Liver (tissue), 9 donors: ENCODE data around the gene PLP2. TPM values are rescaled to one million over a fixed set of nuclear protein-coding genes. Genes with fewer than 3 reads are reported as not detected.

Source experiments
- DNase-seq: peaks from one replicate; pipeline ENCODE4 v3.0.0-alpha.2; 2017; ENCODE audit warnings: low spot score
- H3K27ac ChIP-seq, 2 donors: one replicate each; pipeline ENCODE4 v1.7.0; 2013; ENCODE audit warnings: inconsistent platforms in 2 of 2, low read length in 2 of 2, control low read depth in 1 of 2, low read depth in 1 of 2, mild to moderate bottlenecking in 1 of 2
- H3K27me3 ChIP-seq, 4 donors: one replicate each; pipeline versions ENCODE4 v1.6.1 to v1.7.0; 2013; ENCODE audit warnings: low read length in 3 of 4, inconsistent platforms in 1 of 4, mild to moderate bottlenecking in 1 of 4, moderate library complexity in 1 of 4; ENCODE audit not compliant: control insufficient read depth in 4 of 4, insufficient read depth in 4 of 4
- H3K36me3 ChIP-seq, 4 donors: one replicate each; pipeline versions ENCODE4 v1.6.1 to v1.7.0; 2013; ENCODE audit warnings: low read length in 3 of 4, mild to moderate bottlenecking in 3 of 4, low read depth in 1 of 4, moderate library complexity in 1 of 4; ENCODE audit not compliant: control insufficient read depth in 4 of 4, insufficient read depth in 3 of 4
- H3K4me1 ChIP-seq, 4 donors: one replicate each; pipeline versions ENCODE4 v1.6.1 to v1.7.0; 2013; ENCODE audit warnings: low read length in 3 of 4, mild to moderate bottlenecking in 3 of 4, moderate library complexity in 1 of 4; ENCODE audit not compliant: control insufficient read depth in 4 of 4, insufficient read depth in 4 of 4
- H3K4me3 ChIP-seq, 3 donors: one replicate each; pipeline versions ENCODE4 v1.6.1 to v1.7.0; 2013; ENCODE audit warnings: low read length in 3 of 3, control low read depth in 1 of 3, low read depth in 1 of 3, mild to moderate bottlenecking in 1 of 3
- H3K9ac ChIP-seq, 2 donors: one replicate each; pipeline ENCODE4 v1.7.0; 2013; ENCODE audit warnings: low read length in 2 of 2, mild to moderate bottlenecking in 2 of 2, moderate library complexity in 2 of 2, control low read depth in 1 of 2, low read depth in 1 of 2
- H3K9me3 ChIP-seq, 4 donors: one replicate each; pipeline versions ENCODE4 v1.6.1 to v1.7.0; 2013; ENCODE audit warnings: low read length in 3 of 4; ENCODE audit not compliant: control insufficient read depth in 4 of 4
- EGR1 ChIP-seq, 2 donors: IDR thresholded peaks; 2 replicates each; pipeline ENCODE4 v1.6.1; 2016 to 2018; ENCODE audit warnings: antibody characterized with exemption in 2 of 2, low read depth in 2 of 2
- FOXA1 ChIP-seq: IDR thresholded peaks from 2 replicates; pipeline ENCODE4 v1.6.1; 2016; ENCODE audit warnings: antibody characterized with exemption
- FOXA2 ChIP-seq: IDR thresholded peaks from 2 replicates; pipeline ENCODE4 v1.6.1; 2016; ENCODE audit warnings: antibody characterized with exemption
- GABPA ChIP-seq, 2 donors: IDR thresholded peaks in 1 of 2; conservative IDR thresholded peaks in 1 of 2; 2 replicates each; pipeline ENCODE4 v1.6.1; 2016; ENCODE audit warnings: antibody characterized with exemption in 2 of 2, mild to moderate bottlenecking in 1 of 2, moderate library complexity in 1 of 2
- HNF4A ChIP-seq, 2 donors: conservative IDR thresholded peaks; 2 replicates each; pipeline ENCODE4 v1.6.1; 2016; ENCODE audit warnings: antibody characterized with exemption in 2 of 2, mild to moderate bottlenecking in 2 of 2
- JUND ChIP-seq, 2 donors: IDR thresholded peaks; 2 replicates each; pipeline ENCODE4 v1.6.1; 2016; ENCODE audit warnings: antibody characterized with exemption in 2 of 2
- NR2F2 ChIP-seq: IDR thresholded peaks from 2 replicates; pipeline ENCODE4 v1.6.1; 2016; ENCODE audit warnings: antibody characterized with exemption
- RAD21 ChIP-seq, 2 donors: IDR thresholded peaks; 2 replicates each; pipeline ENCODE4 v1.6.1; 2016; ENCODE audit warnings: antibody characterized with exemption in 2 of 2, mild to moderate bottlenecking in 2 of 2
- SP1 ChIP-seq: IDR thresholded peaks from 2 replicates; pipeline ENCODE4 v1.6.1; 2018; ENCODE audit warnings: antibody characterized with exemption, mild to moderate bottlenecking
- YY1 ChIP-seq: IDR thresholded peaks from 2 replicates; pipeline ENCODE4 v1.6.1; 2016; ENCODE audit warnings: antibody characterized with exemption, mild to moderate bottlenecking
- WGBS: extraction: QIAGEN DNeasy Blood & Tissue Kit; methylation state at CpG from one replicate; pipeline ENCODE4 v1.1.7; 2013; 5-methylcytosine and 5-hydroxymethylcytosine counted together
- polyA plus RNA-seq, 2 donors: library from polyadenylated mRNA; stranded (reverse) in 1 of 2; unstranded in 1 of 2; fragments of 200-250 nt in 1 of 2; fragments of >200 nt in 1 of 2; fragmentation: Nextera tagmentation in 1 of 2; extraction: Ambion mirVana in 1 of 2; gene quantifications; one replicate each; pipeline versions ENCODE4 v1.2.1 to v1.2.3, GENCODE V29; 2013 to 2015
- total RNA-seq, 2 donors: library from RNA; depleted of rRNA; stranded (reverse); fragments of >200 nt; gene quantifications; one replicate each; pipeline ENCODE4 v1.2.3, GENCODE V29; 2014
- TF ChIP-seq, protein P1 (sequence below): IDR thresholded peaks from 2 replicates; pipeline ENCODE4 v1.6.1; 2016; ENCODE audit warnings: antibody characterized with exemption
- TF ChIP-seq, protein P2 (sequence below): fragments of 150-350 bp; IDR thresholded peaks from 2 replicates; pipeline ENCODE4 v1.5.1; 2017; ENCODE audit warnings: improper control_type of control experiment, low read depth, low read length; ENCODE audit not compliant: missing input control
- TF ChIP-seq, protein P3 (sequence below): IDR thresholded peaks from 2 replicates; pipeline ENCODE4 v1.6.1; 2016; ENCODE audit warnings: antibody characterized with exemption
- TF ChIP-seq, protein P4 (sequence below): IDR thresholded peaks from 2 replicates; pipeline ENCODE4 v1.6.1; 2016; ENCODE audit warnings: antibody characterized with exemption
- donor health status: healthy.
- donor health status: healthy.
- donor health status: healthy.
- donor health status: healthy.
- donor health status: healthy.

PLP2 gene
- total and polyA plus RNA-seq, 4 donors: 2.4 to 24.5 (median 14.7) TPM

DNA sequence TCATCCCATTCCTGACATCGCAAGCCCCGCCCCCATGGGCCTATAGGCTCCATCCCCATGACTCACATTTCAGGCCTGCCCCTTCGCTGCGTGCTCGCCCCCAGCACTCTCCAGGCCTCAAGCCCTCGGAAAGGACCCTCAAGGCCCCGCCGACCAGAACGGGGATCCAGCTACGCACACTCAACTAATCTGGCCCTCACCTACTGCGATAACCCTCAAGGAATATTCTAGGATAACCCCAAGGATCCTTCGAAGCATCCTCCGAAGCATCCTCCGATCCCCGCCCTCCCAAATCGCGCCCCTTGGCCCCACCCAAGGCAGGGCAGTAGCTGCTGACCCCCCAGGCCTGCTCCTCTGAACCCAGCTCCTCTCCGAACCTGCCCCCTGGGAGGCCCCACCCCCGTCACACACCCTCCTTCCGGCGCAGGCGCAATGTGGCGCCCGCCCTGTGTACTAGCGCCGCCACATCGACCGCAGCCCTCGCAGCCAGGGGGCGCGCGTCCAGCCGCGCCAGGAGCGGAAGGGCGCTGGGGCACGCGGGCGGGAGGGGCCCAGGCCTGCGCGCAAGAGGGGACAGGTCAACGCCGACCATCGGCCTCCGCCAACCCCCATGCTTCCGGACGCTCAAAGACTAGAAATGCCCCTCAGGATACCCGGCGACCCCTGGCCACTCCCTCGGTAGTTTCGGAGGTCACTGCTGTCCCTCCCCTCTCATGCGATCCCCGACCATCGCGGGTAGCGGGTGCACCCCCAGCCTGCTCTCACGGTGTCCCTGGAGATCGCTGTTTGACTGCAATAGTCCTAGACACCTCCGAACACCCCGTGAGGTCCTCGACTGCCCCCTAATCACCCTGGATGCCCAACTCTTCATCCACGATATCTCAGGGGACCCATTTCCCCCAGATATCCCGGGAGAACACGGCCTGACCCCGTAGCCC is 15.5 kb upstream of the PLP2 start:
- peak overlapping the region in 1 of 2 donors; percentile 47 for H3K9ac ChIP-seq
- H3K9me3 ChIP-seq: no peaks in the 10 kb centered on the region
- H3K4me1 ChIP-seq: peaks cover 0 to 4% (median 1%) of the 10 kb centered on the region in 4 donors
- DNase-seq: peak; percentile 89
- no peaks in the 10 kb centered on the region for H3K27me3 ChIP-seq
- no peaks in the 10 kb centered on the region for H3K36me3 ChIP-seq
- H3K4me3 ChIP-seq: peak overlapping the region; percentile 23 to 70 (median 54)
- WGBS: 4% methylated on average over 65 of the region's 65 CpGs
- H3K27ac ChIP-seq: peak overlapping the region; percentile 82
- TF ChIP-seq HNF4A (conservative IDR thresholded peaks at IDR 0.05) (peak in 1 of 2 donors; percentile 11), RAD21 (IDR thresholded peaks at IDR 0.05) (peak; percentile 35 to 60), JUND (IDR thresholded peaks at IDR 0.05) (no peak), FOXA1 (no peak), NR2F2 (no peak)
- TF ChIP-seq, protein P1, sequence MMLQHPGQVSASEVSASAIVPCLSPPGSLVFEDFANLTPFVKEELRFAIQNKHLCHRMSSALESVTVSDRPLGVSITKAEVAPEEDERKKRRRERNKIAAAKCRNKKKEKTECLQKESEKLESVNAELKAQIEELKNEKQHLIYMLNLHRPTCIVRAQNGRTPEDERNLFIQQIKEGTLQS: no peak
- TF ChIP-seq, protein P2, sequence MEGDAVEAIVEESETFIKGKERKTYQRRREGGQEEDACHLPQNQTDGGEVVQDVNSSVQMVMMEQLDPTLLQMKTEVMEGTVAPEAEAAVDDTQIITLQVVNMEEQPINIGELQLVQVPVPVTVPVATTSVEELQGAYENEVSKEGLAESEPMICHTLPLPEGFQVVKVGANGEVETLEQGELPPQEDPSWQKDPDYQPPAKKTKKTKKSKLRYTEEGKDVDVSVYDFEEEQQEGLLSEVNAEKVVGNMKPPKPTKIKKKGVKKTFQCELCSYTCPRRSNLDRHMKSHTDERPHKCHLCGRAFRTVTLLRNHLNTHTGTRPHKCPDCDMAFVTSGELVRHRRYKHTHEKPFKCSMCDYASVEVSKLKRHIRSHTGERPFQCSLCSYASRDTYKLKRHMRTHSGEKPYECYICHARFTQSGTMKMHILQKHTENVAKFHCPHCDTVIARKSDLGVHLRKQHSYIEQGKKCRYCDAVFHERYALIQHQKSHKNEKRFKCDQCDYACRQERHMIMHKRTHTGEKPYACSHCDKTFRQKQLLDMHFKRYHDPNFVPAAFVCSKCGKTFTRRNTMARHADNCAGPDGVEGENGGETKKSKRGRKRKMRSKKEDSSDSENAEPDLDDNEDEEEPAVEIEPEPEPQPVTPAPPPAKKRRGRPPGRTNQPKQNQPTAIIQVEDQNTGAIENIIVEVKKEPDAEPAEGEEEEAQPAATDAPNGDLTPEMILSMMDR: peak; percentile 63

DNA sequence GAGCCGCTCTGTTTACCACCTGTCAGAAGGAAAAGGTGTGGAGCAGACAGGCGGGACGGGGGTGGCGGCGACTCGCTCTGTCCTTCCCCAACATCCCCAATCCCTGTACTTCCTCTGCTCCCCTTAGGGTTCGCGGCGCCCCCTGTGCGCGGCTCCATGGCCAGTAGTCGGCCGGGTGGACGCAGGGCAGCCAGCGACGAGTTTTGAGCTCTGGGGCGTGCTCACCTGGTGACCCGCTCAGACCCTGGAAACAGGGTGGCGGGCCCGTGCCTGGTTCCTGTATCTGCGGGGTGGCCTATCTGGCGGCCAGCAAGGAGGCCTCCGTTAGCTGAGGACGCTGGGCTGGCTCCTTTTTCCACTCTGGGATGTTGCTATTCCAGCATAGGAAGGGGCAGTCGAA is 14.5 kb upstream of the PLP2 start:
- 91% methylated on average over 24 of the region's 25 CpGs for WGBS
- TF ChIP-seq, protein P3, sequence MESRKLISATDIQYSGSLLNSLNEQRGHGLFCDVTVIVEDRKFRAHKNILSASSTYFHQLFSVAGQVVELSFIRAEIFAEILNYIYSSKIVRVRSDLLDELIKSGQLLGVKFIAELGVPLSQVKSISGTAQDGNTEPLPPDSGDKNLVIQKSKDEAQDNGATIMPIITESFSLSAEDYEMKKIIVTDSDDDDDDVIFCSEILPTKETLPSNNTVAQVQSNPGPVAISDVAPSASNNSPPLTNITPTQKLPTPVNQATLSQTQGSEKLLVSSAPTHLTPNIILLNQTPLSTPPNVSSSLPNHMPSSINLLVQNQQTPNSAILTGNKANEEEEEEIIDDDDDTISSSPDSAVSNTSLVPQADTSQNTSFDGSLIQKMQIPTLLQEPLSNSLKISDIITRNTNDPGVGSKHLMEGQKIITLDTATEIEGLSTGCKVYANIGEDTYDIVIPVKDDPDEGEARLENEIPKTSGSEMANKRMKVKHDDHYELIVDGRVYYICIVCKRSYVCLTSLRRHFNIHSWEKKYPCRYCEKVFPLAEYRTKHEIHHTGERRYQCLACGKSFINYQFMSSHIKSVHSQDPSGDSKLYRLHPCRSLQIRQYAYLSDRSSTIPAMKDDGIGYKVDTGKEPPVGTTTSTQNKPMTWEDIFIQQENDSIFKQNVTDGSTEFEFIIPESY: no peak
- TF ChIP-seq GABPA (IDR thresholded peaks at IDR 0.05 in 1 of 2, conservative IDR thresholded peaks at IDR 0.05 in 1 of 2) (no peak), YY1 (no peak), SP1 (no peak), HNF4A (conservative IDR thresholded peaks at IDR 0.05) (no peak), JUND (IDR thresholded peaks at IDR 0.05) (no peak)
- TF ChIP-seq, protein P4, sequence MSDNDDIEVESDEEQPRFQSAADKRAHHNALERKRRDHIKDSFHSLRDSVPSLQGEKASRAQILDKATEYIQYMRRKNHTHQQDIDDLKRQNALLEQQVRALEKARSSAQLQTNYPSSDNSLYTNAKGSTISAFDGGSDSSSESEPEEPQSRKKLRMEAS: no peak

DNA sequence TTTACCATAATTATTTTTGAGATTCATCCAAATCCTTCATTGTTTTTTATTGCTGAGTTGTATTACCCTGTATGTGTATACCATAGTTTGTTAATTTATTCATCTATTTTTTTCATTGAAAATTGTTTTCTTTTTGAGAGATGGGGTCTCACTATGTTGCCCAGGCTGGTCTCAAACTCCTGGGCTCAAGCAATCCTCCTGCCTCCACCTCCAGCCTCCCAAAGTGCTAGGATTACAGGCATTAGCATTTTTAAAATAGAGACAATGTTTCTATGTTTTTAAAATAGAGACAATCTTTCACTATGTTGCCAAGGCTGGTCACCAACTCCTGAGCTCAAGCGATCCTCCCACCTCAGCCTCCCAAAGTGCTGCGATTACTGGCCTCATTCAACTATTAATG is 10.8 kb upstream of the PLP2 start:
- Histone ChIP-seq H3K4me3 (no peak overlapping the region), H3K4me1 (peaks cover 0 to 3% (median 2%) of the 10 kb centered on the region in 4 donors), H3K9ac (no peak overlapping the region), H3K36me3 (no peaks in the 10 kb centered on the region), H3K27me3 (no peaks in the 10 kb centered on the region), H3K9me3 (no peaks in the 10 kb centered on the region), H3K27ac (no peak overlapping the region)
- DNase-seq: no peak
- no peak for TF ChIP-seq FOXA2
- no peak for TF ChIP-seq EGR1 (IDR thresholded peaks at IDR 0.05; ENCODE audit: low read depth in 2 of 2)
- TF ChIP-seq, protein P2: no peak
- WGBS: 97% methylated on average over 2 of the region's 2 CpGs

More for the DNA sequence above, 14.5 kb upstream of the PLP2 start:
- H3K9ac ChIP-seq: no peak overlapping the region
- H3K36me3 ChIP-seq: no peaks in the 10 kb centered on the region
- H3K27me3 ChIP-seq: no peaks in the 10 kb centered on the region
- no peak overlapping the region for H3K27ac ChIP-seq
- no peak for DNase-seq
- no peak overlapping the region for H3K4me3 ChIP-seq
- no peaks in the 10 kb centered on the region for H3K9me3 ChIP-seq
- peaks cover 0 to 4% (median 2%) of the 10 kb centered on the region in 4 donors for H3K4me1 ChIP-seq
